Stomach (tissue), 9 donors: ENCODE data around the gene RNF113B. TPM values are rescaled to one million over a fixed set of nuclear protein-coding genes. Genes with fewer than 3 reads are reported as not detected.

ENCODE experiments used
- DNase-seq, 2 donors: peaks; one replicate each; pipeline versions ENCODE4 v3.0.0 to v3.0.0-alpha.2; 2013 to 2019
- H3K27ac ChIP-seq, 5 donors: fragments of 200-600 bp in 4 of 5; sonication (generic) in 4 of 5; one replicate each; pipeline ENCODE4 v1.5.1; 2013 to 2019; ENCODE audit warnings: mild to moderate bottlenecking in 1 of 5, moderate library complexity in 1 of 5
- H3K27me3 ChIP-seq, 3 donors: fragments of 200-600 bp; sonication (generic); one replicate each; pipeline ENCODE4 v1.5.1; 2017 to 2019; ENCODE audit warnings: mixed run types in 1 of 3
- H3K36me3 ChIP-seq, 4 donors: fragments of 200-600 bp; sonication (generic); 1 replicate in 3 of 4; 2 replicates in 1 of 4; pipeline ENCODE4 v1.5.1; 2016 to 2019
- H3K4me1 ChIP-seq, 4 donors: fragments of 200-600 bp; sonication (generic); one replicate each; pipeline ENCODE4 v1.5.1; 2016 to 2019
- H3K4me3 ChIP-seq, 4 donors: fragments of 200-600 bp; sonication (generic) in 3 of 4; one replicate each; pipeline ENCODE4 v1.5.1; 2016 to 2019; ENCODE audit warnings: mild to moderate bottlenecking in 1 of 4
- H3K9me3 ChIP-seq, 4 donors: fragments of 200-600 bp; sonication (generic); one replicate each; pipeline ENCODE4 v1.5.1; 2016 to 2019
- EP300 ChIP-seq: sonication (generic); formaldehyde crosslinking; IDR thresholded peaks from one replicate; pipeline ENCODE4 v1.6.1; 2017; ENCODE audit warnings: antibody characterized with exemption
- POLR2A ChIP-seq, 4 donors: fragments of 450-650 bp; IDR thresholded peaks; one replicate each; pipeline ENCODE4 v1.6.1; 2016; ENCODE audit warnings: antibody characterized with exemption in 4 of 4, control low read depth in 2 of 4, mild to moderate bottlenecking in 1 of 4, moderate library complexity in 1 of 4
- POLR2AphosphoS5 ChIP-seq, 3 donors: sonication (generic); formaldehyde crosslinking; IDR thresholded peaks; one replicate each; pipeline ENCODE4 v1.6.1; 2016; ENCODE audit warnings: antibody characterized with exemption in 3 of 3
- WGBS, 5 donors: extraction: QIAGEN DNeasy Blood & Tissue Kit in 3 of 5; methylation state at CpG; one replicate each; pipeline versions ENCODE4 v1.1.5 to v1.1.7; 2013 to 2018; 5-methylcytosine and 5-hydroxymethylcytosine counted together
- intact Hi-C: fragments of 100-400 bp; cut with DNase I; formaldehyde crosslinking; loops from one replicate; pipeline ENCODE4 v1.15.1; 2023; ENCODE audit warnings: low total_unique reads
- polyA plus RNA-seq, 3 donors: library from polyadenylated mRNA; stranded (reverse); fragments of 200-250 nt; gene quantifications; one replicate each; pipeline ENCODE4 v1.2.3, GENCODE V29; 2013
- total RNA-seq, 5 donors: library from RNA; depleted of rRNA; stranded (reverse); fragments of >200 nt; gene quantifications; one replicate each; pipeline versions ENCODE4 v1.1.0 to v1.2.3, GENCODE V29; 2014 to 2016
- TF ChIP-seq, protein P1 (sequence below), 7 experiments: fragments of 450-650 bp in 4 of 7; fragments of 200-600 bp in 3 of 7; sonication (generic) in 3 of 7; IDR thresholded peaks; one replicate each; pipeline ENCODE4 v1.5.1; 2016 to 2019; ENCODE audit warnings: antibody characterized with exemption in 7 of 7, control low read depth in 2 of 7, mild to moderate bottlenecking in 1 of 7
- donor health status: healthy with polysubstance abuse.
- donor health status: Bipolar disorder and iron deficiency.
- donor health status: healthy.

Gene RNF113B
- total and polyA plus RNA-seq, 8 donors = not detected

- intact Hi-C loops = no loop called here
- H3K36me3 ChIP-seq = no peaks in the 10 kb centered on the region
- 47 to 63% (median 52%) methylated on average over 4 of the region's 4 CpGs for WGBS, 5 donors
- TF ChIP-seq POLR2A (IDR thresholded peaks at IDR 0.05) = no peak
- TF ChIP-seq EP300 = no peak
- TF ChIP-seq, protein P1, sequence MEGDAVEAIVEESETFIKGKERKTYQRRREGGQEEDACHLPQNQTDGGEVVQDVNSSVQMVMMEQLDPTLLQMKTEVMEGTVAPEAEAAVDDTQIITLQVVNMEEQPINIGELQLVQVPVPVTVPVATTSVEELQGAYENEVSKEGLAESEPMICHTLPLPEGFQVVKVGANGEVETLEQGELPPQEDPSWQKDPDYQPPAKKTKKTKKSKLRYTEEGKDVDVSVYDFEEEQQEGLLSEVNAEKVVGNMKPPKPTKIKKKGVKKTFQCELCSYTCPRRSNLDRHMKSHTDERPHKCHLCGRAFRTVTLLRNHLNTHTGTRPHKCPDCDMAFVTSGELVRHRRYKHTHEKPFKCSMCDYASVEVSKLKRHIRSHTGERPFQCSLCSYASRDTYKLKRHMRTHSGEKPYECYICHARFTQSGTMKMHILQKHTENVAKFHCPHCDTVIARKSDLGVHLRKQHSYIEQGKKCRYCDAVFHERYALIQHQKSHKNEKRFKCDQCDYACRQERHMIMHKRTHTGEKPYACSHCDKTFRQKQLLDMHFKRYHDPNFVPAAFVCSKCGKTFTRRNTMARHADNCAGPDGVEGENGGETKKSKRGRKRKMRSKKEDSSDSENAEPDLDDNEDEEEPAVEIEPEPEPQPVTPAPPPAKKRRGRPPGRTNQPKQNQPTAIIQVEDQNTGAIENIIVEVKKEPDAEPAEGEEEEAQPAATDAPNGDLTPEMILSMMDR (IDR thresholded peaks at IDR 0.05) = no peak
- TF ChIP-seq POLR2AphosphoS5 (IDR thresholded peaks at IDR 0.05) = no peak
- peaks cover under 1 to 33% (median 12%) of the 10 kb centered on the region in 4 donors for H3K4me1 ChIP-seq
- H3K4me3 ChIP-seq = no peak overlapping the region
- peaks cover 0 to 16% (median 11%) of the 10 kb centered on the region in 4 donors for H3K9me3 ChIP-seq
- DNase-seq = peak in 1 of 2 donors; percentile 67
- peak overlapping the region; percentile 5 to 79 (median 62) for H3K27ac ChIP-seq
- H3K27me3 ChIP-seq = no peaks in the 10 kb centered on the region
Observed at GRCh38 chr13:98207416-98207815, 30.3 kb upstream of the RNF113B start.

DNA sequence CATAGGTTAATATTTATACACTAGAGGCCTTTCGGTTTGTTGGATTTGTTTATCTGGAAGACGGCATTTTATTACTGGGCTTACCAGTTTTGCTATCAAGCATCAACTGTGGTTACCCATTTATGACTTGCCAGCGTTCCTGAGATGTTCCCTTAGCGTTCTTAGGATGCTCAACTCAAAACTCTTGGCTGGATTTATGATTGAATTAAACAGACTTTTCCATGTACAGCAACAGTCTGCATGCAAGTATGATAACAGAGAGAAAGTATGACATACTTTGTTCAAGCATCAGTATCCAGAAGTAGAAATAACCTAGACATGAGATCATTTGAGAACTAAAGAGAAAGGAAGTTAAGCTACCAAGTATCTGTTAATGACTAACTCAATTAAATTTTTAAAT, 29.9 kb upstream of the RNF113B start:
- 17 to 36% (median 28%) methylated on average over 4 of the region's 4 CpGs for WGBS, 5 donors
- H3K9me3 ChIP-seq = peaks cover 0 to 16% (median 11%) of the 10 kb centered on the region in 4 donors
- H3K27me3 ChIP-seq = no peaks in the 10 kb centered on the region
- no peaks in the 10 kb centered on the region for H3K36me3 ChIP-seq
- peaks cover 5 to 35% (median 14%) of the 10 kb centered on the region in 4 donors for H3K4me1 ChIP-seq
- intact Hi-C loops = no loop called here
- TF ChIP-seq, protein P1 (IDR thresholded peaks at IDR 0.05) = no peak
- peak in 1 of 3 donors; percentile 24 for TF ChIP-seq POLR2AphosphoS5 (IDR thresholded peaks at IDR 0.05)
- peak overlapping the region in 4 of 5 donors; percentile 43 to 79 (median 68) for H3K27ac ChIP-seq
- peak in 1 of 2 donors; percentile 60 for DNase-seq
- H3K4me3 ChIP-seq = no peak overlapping the region

DNA sequence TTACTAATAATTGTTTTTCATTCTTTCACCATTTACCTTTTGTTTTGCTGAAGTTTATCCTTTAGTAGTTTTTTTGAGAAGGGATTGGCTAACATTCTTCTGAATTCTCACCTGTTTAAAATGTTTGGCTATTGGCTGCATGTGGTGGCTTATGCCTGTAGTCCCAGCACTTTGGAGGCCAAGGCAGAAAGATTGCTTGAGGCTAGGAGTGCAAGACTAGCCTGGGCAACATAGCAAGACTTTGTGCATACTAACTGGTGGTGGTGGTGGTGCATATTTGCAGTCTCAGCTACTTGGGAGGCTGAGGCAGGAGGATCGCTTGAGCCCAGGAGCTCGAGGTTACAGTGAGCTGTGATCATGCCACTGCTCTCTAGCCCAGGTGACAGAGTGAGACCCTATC, 27.5 kb upstream of the RNF113B start:
- no peak overlapping the region for H3K4me3 ChIP-seq
- no peaks in the 10 kb centered on the region for H3K36me3 ChIP-seq
- H3K4me1 ChIP-seq = peaks cover 8 to 46% (median 24%) of the 10 kb centered on the region in 4 donors
- no peaks in the 10 kb centered on the region for H3K27me3 ChIP-seq
- DNase-seq = no peak
- intact Hi-C loops = no loop called here
- TF ChIP-seq POLR2A (IDR thresholded peaks at IDR 0.05) (no peak), EP300 (no peak), POLR2AphosphoS5 (IDR thresholded peaks at IDR 0.05) (no peak)
- TF ChIP-seq, protein P1 (IDR thresholded peaks at IDR 0.05) = no peak
- no peak overlapping the region for H3K27ac ChIP-seq
- H3K9me3 ChIP-seq = peaks cover 0 to 16% (median 11%) of the 10 kb centered on the region in 4 donors
- WGBS, 5 donors = 86 to 96% (median 92%) methylated on average over 2 of the region's 2 CpGs

GRCh38 chr13:98203646-98204326, 26.7 kb upstream of the RNF113B start:
- peaks cover 8 to 54% (median 28%) of the 10 kb centered on the region in 4 donors for H3K4me1 ChIP-seq
- TF ChIP-seq POLR2A (IDR thresholded peaks at IDR 0.05) (no peak), EP300 (no peak), POLR2AphosphoS5 (IDR thresholded peaks at IDR 0.05) (no peak)
- TF ChIP-seq, protein P1 (IDR thresholded peaks at IDR 0.05) = no peak
- WGBS, 5 donors = 63 to 88% (median 82%) methylated on average over 8 of the region's 8 CpGs
- no peaks in the 10 kb centered on the region for H3K27me3 ChIP-seq
- intact Hi-C loops = no loop called here
- peaks cover 0 to 16% (median 11%) of the 10 kb centered on the region in 4 donors for H3K9me3 ChIP-seq
- no peak for DNase-seq
- no peaks in the 10 kb centered on the region for H3K36me3 ChIP-seq
- peak overlapping the region in 1 of 5 donors; percentile 41 for H3K27ac ChIP-seq
- H3K4me3 ChIP-seq = no peak overlapping the region
